WTC11 (cell line): ENCODE results near the gene CAMP.

Source experiments
- CREB1 ChIP-seq: sonication (generic); formaldehyde crosslinking; IDR thresholded peaks from 2 replicates; pipeline ENCODE4 v1.8.0; 2023; ENCODE audit warnings: mild to moderate bottlenecking, missing genetic modification reagents
- ESRRA ChIP-seq: sonication (generic); formaldehyde crosslinking; IDR thresholded peaks from 2 replicates; pipeline ENCODE4 v1.8.1; 2022; ENCODE audit warnings: mild to moderate bottlenecking, missing genetic modification reagents, borderline replicate concordance
- ETV6 ChIP-seq: sonication (generic); formaldehyde crosslinking; IDR thresholded peaks from 2 replicates; pipeline ENCODE4 v1.8.1; 2022; ENCODE audit warnings: mild to moderate bottlenecking, missing genetic modification reagents
- FOXJ3 ChIP-seq: sonication (generic); formaldehyde crosslinking; IDR thresholded peaks from 2 replicates; pipeline ENCODE4 v1.9.0; 2021; ENCODE audit warnings: missing genetic modification reagents, mild to moderate bottlenecking, borderline replicate concordance
- KAT7 ChIP-seq: sonication (generic); formaldehyde crosslinking; IDR thresholded peaks from 2 replicates; pipeline ENCODE4 v1.8.1; 2023; ENCODE audit warnings: missing genetic modification reagents, mild to moderate bottlenecking, borderline replicate concordance
- RELA ChIP-seq: sonication (generic); formaldehyde crosslinking; IDR thresholded peaks from 2 replicates; pipeline ENCODE4 v1.8.1; 2022; ENCODE audit warnings: missing genetic modification reagents, mild to moderate bottlenecking, borderline replicate concordance
- ZNF121 ChIP-seq: sonication (generic); formaldehyde crosslinking; IDR thresholded peaks from 2 replicates; pipeline ENCODE4 v1.8.0; 2023; ENCODE audit warnings: missing genetic modification reagents
- ZNF232 ChIP-seq: sonication (generic); formaldehyde crosslinking; IDR thresholded peaks from 2 replicates; pipeline ENCODE4 v1.8.0; 2022; ENCODE audit warnings: mild to moderate bottlenecking, missing genetic modification reagents
- TF ChIP-seq, protein P1 (sequence below): fragments of 250-450 bp; sonication (Bioruptor Pico); conservative IDR thresholded peaks from 2 replicates; pipeline ENCODE4 v1.9.0; 2021; ENCODE audit warnings: mild to moderate bottlenecking
- TF ChIP-seq, protein P2 (sequence below): sonication (generic); formaldehyde crosslinking; IDR thresholded peaks from 2 replicates; pipeline ENCODE4 v1.8.1; 2022; ENCODE audit warnings: low read depth, mild to moderate bottlenecking, moderate library complexity, missing genetic modification reagents, borderline replicate concordance
- TF ChIP-seq, protein P3 (sequence below): fragments of 250-450 bp; sonication (Bioruptor Pico); IDR thresholded peaks from 2 replicates; pipeline ENCODE4 v1.9.0; 2021; ENCODE audit warnings: mild to moderate bottlenecking
- TF ChIP-seq, protein P4 (sequence below): fragments of 200-600 bp; IDR thresholded peaks from 2 replicates; pipeline ENCODE4 v1.8.0; 2022; ENCODE audit warnings: antibody characterized with exemption

DNA sequence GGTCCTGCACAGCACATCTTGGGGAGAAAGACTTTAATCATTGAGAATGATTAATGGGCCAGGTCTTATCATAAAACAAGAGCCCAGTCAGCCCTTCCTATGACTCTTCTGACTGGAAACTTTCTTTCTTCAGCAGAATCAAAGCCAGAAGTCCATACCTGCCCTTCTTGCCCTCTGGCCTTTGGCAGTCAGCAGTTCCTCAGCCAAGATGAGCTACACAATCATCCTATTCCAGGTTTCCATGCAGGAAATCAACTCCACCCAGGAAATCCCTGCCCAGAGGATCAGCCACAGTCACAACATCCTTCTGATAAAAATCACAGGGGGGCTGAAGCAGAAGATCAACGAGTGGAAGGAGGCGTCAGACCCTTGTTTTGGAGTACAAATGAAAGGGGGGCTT is 44.5 kb downstream of the CAMP start:
- TF ChIP-seq RELA (CRISPR knock-in tag) (no peak), ZNF232 (CRISPR knock-in tag) (no peak), FOXJ3 (no peak), ETV6 (CRISPR knock-in tag) (no peak), ESRRA (CRISPR knock-in tag) (no peak), CREB1 (no peak), KAT7 (no peak), ZNF121 (CRISPR knock-in tag) (no peak)
- TF ChIP-seq, protein P1, sequence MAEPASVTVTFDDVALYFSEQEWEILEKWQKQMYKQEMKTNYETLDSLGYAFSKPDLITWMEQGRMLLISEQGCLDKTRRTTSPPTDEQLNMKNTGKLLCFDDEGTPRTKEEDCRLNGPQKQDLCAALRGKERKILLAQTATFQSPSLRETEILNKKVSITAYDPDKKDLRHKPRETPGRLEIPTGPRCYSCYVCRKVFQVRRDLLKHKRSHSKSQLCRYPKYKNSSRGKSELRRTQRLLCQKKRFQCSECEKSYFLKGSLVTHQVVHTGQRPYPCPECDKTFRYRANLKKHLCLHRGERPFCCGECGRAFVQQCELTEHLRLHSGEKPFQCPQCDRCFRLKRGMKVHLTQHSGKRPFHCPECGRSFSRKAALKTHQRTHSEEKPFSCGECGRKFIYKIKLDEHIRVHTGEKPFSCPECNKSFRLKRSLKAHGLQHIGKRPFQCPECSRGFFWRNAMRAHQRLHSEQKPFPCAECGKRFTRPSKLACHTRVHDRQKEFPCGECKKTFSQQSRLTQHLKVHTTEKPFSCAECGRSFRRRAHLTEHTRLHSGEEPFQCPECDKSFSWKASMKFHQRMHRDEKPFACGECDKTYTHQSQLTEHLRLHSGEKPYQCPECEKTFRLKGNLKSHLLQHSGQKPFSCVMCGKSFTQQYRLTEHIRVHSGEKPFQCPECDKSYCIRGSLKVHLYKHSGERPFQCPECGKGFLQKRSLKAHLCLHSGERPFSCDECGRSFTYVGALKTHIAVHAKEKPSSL (CRISPR knock-in tag) = no peak
- TF ChIP-seq, protein P2, sequence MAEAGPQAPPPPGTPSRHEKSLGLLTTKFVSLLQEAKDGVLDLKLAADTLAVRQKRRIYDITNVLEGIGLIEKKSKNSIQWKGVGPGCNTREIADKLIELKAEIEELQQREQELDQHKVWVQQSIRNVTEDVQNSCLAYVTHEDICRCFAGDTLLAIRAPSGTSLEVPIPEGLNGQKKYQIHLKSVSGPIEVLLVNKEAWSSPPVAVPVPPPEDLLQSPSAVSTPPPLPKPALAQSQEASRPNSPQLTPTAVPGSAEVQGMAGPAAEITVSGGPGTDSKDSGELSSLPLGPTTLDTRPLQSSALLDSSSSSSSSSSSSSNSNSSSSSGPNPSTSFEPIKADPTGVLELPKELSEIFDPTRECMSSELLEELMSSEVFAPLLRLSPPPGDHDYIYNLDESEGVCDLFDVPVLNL (CRISPR knock-in tag) = no peak
- TF ChIP-seq, protein P3, sequence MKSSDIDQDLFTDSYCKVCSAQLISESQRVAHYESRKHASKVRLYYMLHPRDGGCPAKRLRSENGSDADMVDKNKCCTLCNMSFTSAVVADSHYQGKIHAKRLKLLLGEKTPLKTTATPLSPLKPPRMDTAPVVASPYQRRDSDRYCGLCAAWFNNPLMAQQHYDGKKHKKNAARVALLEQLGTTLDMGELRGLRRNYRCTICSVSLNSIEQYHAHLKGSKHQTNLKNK (CRISPR knock-in tag) = no peak
- TF ChIP-seq, protein P4, sequence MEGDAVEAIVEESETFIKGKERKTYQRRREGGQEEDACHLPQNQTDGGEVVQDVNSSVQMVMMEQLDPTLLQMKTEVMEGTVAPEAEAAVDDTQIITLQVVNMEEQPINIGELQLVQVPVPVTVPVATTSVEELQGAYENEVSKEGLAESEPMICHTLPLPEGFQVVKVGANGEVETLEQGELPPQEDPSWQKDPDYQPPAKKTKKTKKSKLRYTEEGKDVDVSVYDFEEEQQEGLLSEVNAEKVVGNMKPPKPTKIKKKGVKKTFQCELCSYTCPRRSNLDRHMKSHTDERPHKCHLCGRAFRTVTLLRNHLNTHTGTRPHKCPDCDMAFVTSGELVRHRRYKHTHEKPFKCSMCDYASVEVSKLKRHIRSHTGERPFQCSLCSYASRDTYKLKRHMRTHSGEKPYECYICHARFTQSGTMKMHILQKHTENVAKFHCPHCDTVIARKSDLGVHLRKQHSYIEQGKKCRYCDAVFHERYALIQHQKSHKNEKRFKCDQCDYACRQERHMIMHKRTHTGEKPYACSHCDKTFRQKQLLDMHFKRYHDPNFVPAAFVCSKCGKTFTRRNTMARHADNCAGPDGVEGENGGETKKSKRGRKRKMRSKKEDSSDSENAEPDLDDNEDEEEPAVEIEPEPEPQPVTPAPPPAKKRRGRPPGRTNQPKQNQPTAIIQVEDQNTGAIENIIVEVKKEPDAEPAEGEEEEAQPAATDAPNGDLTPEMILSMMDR = no peak
